ENCODE results near the gene SORCS2. TPM values are rescaled to one million over a fixed set of nuclear protein-coding genes. Genes with fewer than 3 reads are reported as not detected.

SORCS2 gene
- total RNA-seq, 1 donor from 2014 or later = 13.8 TPM

GRCh38 chr4:7781366-7781765 is 589.0 kb downstream of the SORCS2 start:
- DNase-seq (ENCODE audit: low read depth) = peak; percentile 78
- Mint-ChIP-seq H3K4me3 (ENCODE audit: unreplicated experiment) (peak overlapping the region; percentile 60), H3K9me3 (ENCODE audit: unreplicated experiment) (peaks cover 2% of the 10 kb centered on the region), H3K36me3 (ENCODE audit: low read depth, unreplicated experiment) (peaks cover 53% of the 10 kb centered on the region), H3K27ac (ENCODE audit: unreplicated experiment) (peak overlapping the region; percentile 27), H3K4me1 (ENCODE audit: low read depth, unreplicated experiment) (peaks cover 14% of the 10 kb centered on the region), H3K27me3 (ENCODE audit: low read depth, unreplicated experiment) (no peaks in the 10 kb centered on the region)
- TF ChIP-seq EZH2 (IDR thresholded peaks at IDR 0.05; ENCODE audit: insufficient read depth, low read length) = no peak
- no peak for TF ChIP-seq CTCF (IDR thresholded peaks at IDR 0.05; ENCODE audit: insufficient read depth, low read depth, low read length)
- Histone ChIP-seq H3K4me3 (ENCODE audit: insufficient read depth, low read depth, low read length) (no peak overlapping the region), H3K9me3 (ENCODE audit: insufficient read depth, low read depth, low read length) (no peaks in the 10 kb centered on the region), H3K27ac (ENCODE audit: low read depth, low read length) (peak overlapping the region; percentile 55), H3K79me2 (ENCODE audit: insufficient read depth, low read length) (peaks cover 76% of the 10 kb centered on the region), H3K4me2 (ENCODE audit: low read length) (peak overlapping the region; percentile 53), H2AFZ (ENCODE audit: low read depth, low read length) (no peak overlapping the region), H3K4me1 (ENCODE audit: insufficient read depth, low read length) (peaks cover 35% of the 10 kb centered on the region), H3K9ac (ENCODE audit: low read length) (peak overlapping the region; percentile 60), H3K27me3 (ENCODE audit: insufficient read depth, low read length) (no peaks in the 10 kb centered on the region), H3K36me3 (ENCODE audit: insufficient read depth, low read length) (peaks cover 75% of the 10 kb centered on the region), H4K20me1 (ENCODE audit: insufficient read depth, low read length) (peaks cover 87% of the 10 kb centered on the region)
- FAIRE-seq = no peak

GRCh38 chr4:7781993-7782392 is 589.7 kb downstream of the SORCS2 start:
- Histone ChIP-seq H2AFZ (ENCODE audit: low read depth, low read length) (no peak overlapping the region), H3K79me2 (ENCODE audit: insufficient read depth, low read length) (peaks cover 78% of the 10 kb centered on the region), H3K27me3 (ENCODE audit: insufficient read depth, low read length) (no peaks in the 10 kb centered on the region), H3K4me1 (ENCODE audit: insufficient read depth, low read length) (peaks cover 35% of the 10 kb centered on the region), H3K36me3 (ENCODE audit: insufficient read depth, low read length) (peaks cover 75% of the 10 kb centered on the region), H3K9ac (ENCODE audit: low read length) (peak overlapping the region; percentile 60), H3K4me2 (ENCODE audit: low read length) (peak overlapping the region; percentile 53), H3K4me3 (ENCODE audit: insufficient read depth, low read depth, low read length) (no peak overlapping the region), H3K27ac (ENCODE audit: low read depth, low read length) (peak overlapping the region; percentile 55), H3K9me3 (ENCODE audit: insufficient read depth, low read depth, low read length) (no peaks in the 10 kb centered on the region), H4K20me1 (ENCODE audit: insufficient read depth, low read length) (peaks cover 87% of the 10 kb centered on the region)
- no peak overlapping the region for H3K4me3 Mint-ChIP-seq (ENCODE audit: unreplicated experiment)
- no peak for TF ChIP-seq EZH2 (IDR thresholded peaks at IDR 0.05; ENCODE audit: insufficient read depth, low read length)
- TF ChIP-seq CTCF (IDR thresholded peaks at IDR 0.05; ENCODE audit: insufficient read depth, low read depth, low read length) = no peak
- DNase-seq (ENCODE audit: low read depth) (no peak), FAIRE-seq (no peak)
- H3K9me3 Mint-ChIP-seq (ENCODE audit: unreplicated experiment) = peaks cover 2% of the 10 kb centered on the region
- peaks cover 14% of the 10 kb centered on the region for H3K4me1 Mint-ChIP-seq (ENCODE audit: low read depth, unreplicated experiment)
- no peaks in the 10 kb centered on the region for H3K27me3 Mint-ChIP-seq (ENCODE audit: low read depth, unreplicated experiment)
- peaks cover 50% of the 10 kb centered on the region for H3K36me3 Mint-ChIP-seq (ENCODE audit: low read depth, unreplicated experiment)
- H3K27ac Mint-ChIP-seq (ENCODE audit: unreplicated experiment) = no peak overlapping the region

- Mint-ChIP-seq H3K4me3 (ENCODE audit: unreplicated experiment) (no peak overlapping the region), H3K27me3 (ENCODE audit: low read depth, unreplicated experiment) (no peaks in the 10 kb centered on the region), H3K9me3 (ENCODE audit: unreplicated experiment) (peaks cover 2% of the 10 kb centered on the region), H3K27ac (ENCODE audit: unreplicated experiment) (no peak overlapping the region), H3K4me1 (ENCODE audit: low read depth, unreplicated experiment) (peaks cover 14% of the 10 kb centered on the region), H3K36me3 (ENCODE audit: low read depth, unreplicated experiment) (peaks cover 50% of the 10 kb centered on the region)
- no peak for TF ChIP-seq CTCF (IDR thresholded peaks at IDR 0.05; ENCODE audit: insufficient read depth, low read depth, low read length)
- TF ChIP-seq EZH2 (IDR thresholded peaks at IDR 0.05; ENCODE audit: insufficient read depth, low read length) = no peak
- no peak for FAIRE-seq
- peaks cover 73% of the 10 kb centered on the region for H3K36me3 ChIP-seq (ENCODE audit: insufficient read depth, low read length)
- H3K27me3 ChIP-seq (ENCODE audit: insufficient read depth, low read length) = no peaks in the 10 kb centered on the region
- no peak overlapping the region for H2AFZ ChIP-seq (ENCODE audit: low read depth, low read length)
- H3K4me2 ChIP-seq (ENCODE audit: low read length) = no peak overlapping the region
- no peak overlapping the region for H3K4me3 ChIP-seq (ENCODE audit: insufficient read depth, low read depth, low read length)
- H3K9ac ChIP-seq (ENCODE audit: low read length) = peak overlapping the region; percentile 60
- H3K9me3 ChIP-seq (ENCODE audit: insufficient read depth, low read depth, low read length) = no peaks in the 10 kb centered on the region
- H3K4me1 ChIP-seq (ENCODE audit: insufficient read depth, low read length) = peaks cover 35% of the 10 kb centered on the region
- H3K27ac ChIP-seq (ENCODE audit: low read depth, low read length) = peak overlapping the region; percentile 55
- DNase-seq (ENCODE audit: low read depth) = peak; percentile 19
- H3K79me2 ChIP-seq (ENCODE audit: insufficient read depth, low read length) = peaks cover 80% of the 10 kb centered on the region
- H4K20me1 ChIP-seq (ENCODE audit: insufficient read depth, low read length) = peaks cover 86% of the 10 kb centered on the region
These were observed 590.4 kb downstream of the SORCS2 start for GRCh38 chr4:7782783-7783182.

Data from astrocyte (in vitro differentiated cells and primary cell).